ENCODE results near the gene MRPS2. TPM values are rescaled to one million over a fixed set of nuclear protein-coding genes. Genes with fewer than 3 reads are reported as not detected.
A peak's percentile ranks its signal among the peaks of the same experiment; 100 is the strongest.
"Not testable (repeated sequence)": the region's sequence is repeated elsewhere in the genome, so short reads cannot be mapped to it uniquely, and the experiment has no call there.

MRPS2 gene
- total RNA-seq, 3 donors from 2014 or later (not counting 1 experiment from before 2014, with no cell fraction given): 15.6 to 26.7 (median 24.7) TPM

DNA sequence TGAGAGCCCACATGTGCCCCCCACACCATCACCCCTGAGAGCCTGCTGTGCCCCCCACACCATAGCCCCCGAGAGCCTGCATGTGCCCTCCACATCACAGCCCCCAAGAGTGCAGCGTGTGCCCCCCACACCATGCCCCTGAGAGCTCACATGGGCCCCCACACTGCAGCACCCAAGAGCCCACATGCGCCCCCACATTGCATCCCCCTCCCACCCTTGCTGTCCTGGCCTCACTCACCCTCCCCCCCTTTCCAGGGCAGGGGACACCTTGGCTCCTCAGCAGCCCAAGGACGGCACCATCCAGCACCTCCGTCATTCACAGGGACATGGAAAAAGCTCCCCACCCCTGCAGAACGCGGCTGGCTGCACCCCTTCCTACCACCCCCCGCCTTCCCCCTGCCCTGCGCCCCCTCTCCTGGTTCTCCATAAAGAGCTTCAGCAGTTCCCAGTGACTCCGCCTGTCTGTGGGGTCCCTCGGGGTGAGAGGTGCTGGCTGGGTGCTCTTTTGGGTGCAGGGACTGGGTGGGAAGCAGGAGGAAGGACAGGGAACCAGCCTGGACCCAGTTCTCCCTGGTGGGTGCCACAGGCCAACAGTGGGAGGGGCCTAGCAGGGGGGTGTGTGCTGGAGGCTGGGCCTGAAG, 25.7 kb downstream of the MRPS2 start:
- ATAC-seq: no peak
- DNase-seq: peak in 1 of 2 donors; percentile 7
- intact Hi-C loops (cut with micrococcal nuclease): no loop called here
- Histone ChIP-seq H3K4me1 (ENCODE audit: control insufficient read depth, insufficient read depth, low read length) (no peaks in the 10 kb centered on the region), H3K4me3 (ENCODE audit: low read length) (no peak overlapping the region), H3K27ac (ENCODE audit: low read length) (no peak overlapping the region), H3K27me3 (ENCODE audit: control insufficient read depth, insufficient read depth, low read length) (no peaks in the 10 kb centered on the region), H3K9me3 (ENCODE audit: control insufficient read depth, insufficient read depth, low read length) (no peaks in the 10 kb centered on the region), H3K36me3 (ENCODE audit: control insufficient read depth, insufficient read depth, low read length) (no peaks in the 10 kb centered on the region)
- H3K9me3 Mint-ChIP-seq: no peaks in the 10 kb centered on the region
- no peaks in the 10 kb centered on the region for H3K4me1 Mint-ChIP-seq
- no peak overlapping the region for H3K4me3 Mint-ChIP-seq
- H3K27me3 Mint-ChIP-seq (ENCODE audit: low read depth in 2 of 2): peaks cover 0 to 1% of the 10 kb centered on the region in 2 donors
- H3K27ac Mint-ChIP-seq: no peak overlapping the region
- TF ChIP-seq, protein P1, sequence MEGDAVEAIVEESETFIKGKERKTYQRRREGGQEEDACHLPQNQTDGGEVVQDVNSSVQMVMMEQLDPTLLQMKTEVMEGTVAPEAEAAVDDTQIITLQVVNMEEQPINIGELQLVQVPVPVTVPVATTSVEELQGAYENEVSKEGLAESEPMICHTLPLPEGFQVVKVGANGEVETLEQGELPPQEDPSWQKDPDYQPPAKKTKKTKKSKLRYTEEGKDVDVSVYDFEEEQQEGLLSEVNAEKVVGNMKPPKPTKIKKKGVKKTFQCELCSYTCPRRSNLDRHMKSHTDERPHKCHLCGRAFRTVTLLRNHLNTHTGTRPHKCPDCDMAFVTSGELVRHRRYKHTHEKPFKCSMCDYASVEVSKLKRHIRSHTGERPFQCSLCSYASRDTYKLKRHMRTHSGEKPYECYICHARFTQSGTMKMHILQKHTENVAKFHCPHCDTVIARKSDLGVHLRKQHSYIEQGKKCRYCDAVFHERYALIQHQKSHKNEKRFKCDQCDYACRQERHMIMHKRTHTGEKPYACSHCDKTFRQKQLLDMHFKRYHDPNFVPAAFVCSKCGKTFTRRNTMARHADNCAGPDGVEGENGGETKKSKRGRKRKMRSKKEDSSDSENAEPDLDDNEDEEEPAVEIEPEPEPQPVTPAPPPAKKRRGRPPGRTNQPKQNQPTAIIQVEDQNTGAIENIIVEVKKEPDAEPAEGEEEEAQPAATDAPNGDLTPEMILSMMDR (IDR thresholded peaks at IDR 0.05): no peak
- 73% methylated on average over 8 of the region's 11 CpGs for WGBS (ENCODE audit: insufficient coverage)
- H3K36me3 Mint-ChIP-seq: no peaks in the 10 kb centered on the region

DNA sequence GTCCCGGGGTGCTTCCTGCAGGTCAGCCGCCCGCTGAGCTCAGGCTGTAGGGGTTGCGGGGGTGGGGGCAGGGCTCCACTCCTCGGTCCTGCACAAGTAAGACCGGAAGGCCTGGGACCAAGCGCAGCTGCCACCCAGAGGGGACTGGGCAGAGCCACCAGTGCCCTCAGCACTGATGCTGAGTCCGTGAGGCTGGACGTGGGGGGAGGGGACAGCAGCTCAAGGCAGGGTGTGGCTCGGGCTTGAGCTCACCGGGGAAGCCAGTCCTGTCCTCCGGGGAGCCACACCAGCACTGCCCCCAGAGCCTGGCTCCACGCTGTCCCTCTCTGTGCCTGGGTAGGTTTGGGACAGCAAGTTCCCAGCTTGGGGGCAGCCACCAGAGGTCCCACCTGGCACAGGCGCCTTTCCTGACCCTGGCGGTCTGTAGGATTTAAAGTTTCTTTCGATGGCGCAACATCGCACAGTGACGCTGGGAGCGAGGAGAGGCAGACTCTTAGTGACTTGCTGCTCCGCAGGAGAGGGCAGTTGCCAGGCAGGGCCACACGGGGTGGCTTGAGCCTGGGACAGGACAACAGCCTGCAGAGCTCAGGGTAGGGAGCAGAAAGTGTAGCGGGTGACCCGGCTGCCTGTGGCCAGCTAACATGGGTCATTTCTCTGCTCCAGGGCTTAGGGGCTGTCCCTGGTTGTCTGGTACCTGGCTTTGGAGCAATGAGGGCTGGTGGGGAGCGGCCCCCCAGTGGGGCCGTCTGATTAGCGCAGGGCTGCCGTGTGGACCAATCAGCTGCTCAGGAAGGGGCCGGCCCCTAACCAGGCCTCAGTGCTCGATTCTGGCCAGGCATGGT, 26.5 kb downstream of the MRPS2 start:
- no peaks in the 10 kb centered on the region for H3K36me3 ChIP-seq (ENCODE audit: control insufficient read depth, insufficient read depth, low read length)
- ATAC-seq: no peak
- 78% methylated on average over 30 of the region's 30 CpGs for WGBS (ENCODE audit: insufficient coverage)
- TF ChIP-seq, protein P1 (IDR thresholded peaks at IDR 0.05): no peak
- H3K27ac ChIP-seq (ENCODE audit: low read length): no peak overlapping the region
- peaks cover 2% of the 10 kb centered on the region for H3K27me3 ChIP-seq (ENCODE audit: control insufficient read depth, insufficient read depth, low read length)
- no peaks in the 10 kb centered on the region for H3K4me1 ChIP-seq (ENCODE audit: control insufficient read depth, insufficient read depth, low read length)
- intact Hi-C loops (cut with micrococcal nuclease): no loop called here
- H3K27ac Mint-ChIP-seq: no peak overlapping the region
- no peak overlapping the region for H3K4me3 ChIP-seq (ENCODE audit: low read length)
- H3K9me3 ChIP-seq (ENCODE audit: control insufficient read depth, insufficient read depth, low read length): no peaks in the 10 kb centered on the region
- no peaks in the 10 kb centered on the region for H3K9me3 Mint-ChIP-seq
- H3K4me1 Mint-ChIP-seq: no peaks in the 10 kb centered on the region
- peaks cover 3 to 9% of the 10 kb centered on the region in 2 donors for H3K27me3 Mint-ChIP-seq (ENCODE audit: low read depth in 2 of 2)
- H3K4me3 Mint-ChIP-seq: no peak overlapping the region
- no peaks in the 10 kb centered on the region for H3K36me3 Mint-ChIP-seq
- DNase-seq: peak in 1 of 2 donors; percentile 13

DNA sequence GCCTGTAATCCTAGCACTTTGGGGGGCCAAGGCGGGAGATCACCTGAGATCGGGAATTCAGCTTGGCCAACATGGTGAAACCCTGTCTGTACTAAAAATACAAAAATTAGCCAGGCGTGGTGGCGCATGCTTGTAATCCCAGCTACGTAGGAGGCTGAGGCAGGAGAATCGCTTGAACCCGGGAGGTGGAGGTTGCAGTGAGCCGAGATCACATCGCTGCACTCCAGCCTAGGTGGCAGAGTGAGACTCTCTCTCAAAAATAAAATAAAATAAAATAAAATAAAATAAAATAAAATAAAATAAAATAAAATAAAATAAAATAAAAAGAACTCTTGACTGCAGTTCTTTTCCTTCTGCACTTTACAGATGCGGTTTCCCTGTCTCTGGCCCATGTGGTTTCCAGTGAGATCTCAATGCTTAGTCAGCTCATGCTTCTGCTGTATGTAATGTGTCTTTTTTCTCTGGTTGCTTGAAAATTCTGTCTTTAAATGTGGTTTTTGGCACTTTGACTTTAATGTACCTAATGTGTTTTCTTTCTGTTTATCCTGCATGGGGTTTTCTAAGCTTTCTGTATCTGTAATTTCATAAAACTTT, 28.5 kb downstream of the MRPS2 start:
- H3K4me1 Mint-ChIP-seq; DNase-seq; H3K27ac Mint-ChIP-seq; H3K36me3 Mint-ChIP-seq; ATAC-seq; H3K27me3 ChIP-seq (ENCODE audit: control insufficient read depth, insufficient read depth, low read length); H3K27ac ChIP-seq (ENCODE audit: low read length); H3K4me3 ChIP-seq (ENCODE audit: low read length); H3K9me3 ChIP-seq (ENCODE audit: control insufficient read depth, insufficient read depth, low read length); H3K36me3 ChIP-seq (ENCODE audit: control insufficient read depth, insufficient read depth, low read length); H3K9me3 Mint-ChIP-seq; H3K4me1 ChIP-seq (ENCODE audit: control insufficient read depth, insufficient read depth, low read length); intact Hi-C loops (cut with micrococcal nuclease); H3K4me3 Mint-ChIP-seq: not testable (repeated sequence)
- WGBS (ENCODE audit: insufficient coverage): 92% methylated on average over 8 of the region's 10 CpGs
- peaks cover 6 to 14% of the 10 kb centered on the region in 2 donors for H3K27me3 Mint-ChIP-seq (ENCODE audit: low read depth in 2 of 2)

DNA sequence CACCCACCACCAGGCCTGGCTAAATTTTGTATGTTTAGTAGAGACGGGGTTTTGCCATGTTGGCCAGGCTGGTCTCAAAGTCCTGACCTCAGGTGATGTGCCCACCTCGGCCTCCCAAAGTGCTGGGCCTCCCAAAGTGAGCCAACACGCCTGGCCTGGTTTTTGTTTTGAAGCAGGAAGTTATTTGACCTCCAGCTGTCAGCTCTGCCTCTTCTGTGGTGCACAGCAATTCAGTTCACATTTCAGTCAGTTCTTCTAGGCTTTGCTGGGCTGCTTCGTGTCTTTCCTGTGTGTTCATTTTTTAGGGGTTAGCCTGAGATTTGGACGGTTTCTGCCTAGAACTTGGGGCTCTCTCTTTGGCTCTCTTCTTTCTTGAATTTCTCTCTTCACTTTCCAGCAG, 29.7 kb downstream of the MRPS2 start:
- Mint-ChIP-seq H3K4me3 (no peak overlapping the region), H3K27ac (no peak overlapping the region), H3K4me1 (no peaks in the 10 kb centered on the region), H3K9me3 (no peaks in the 10 kb centered on the region), H3K36me3 (no peaks in the 10 kb centered on the region), H3K27me3 (ENCODE audit: low read depth in 2 of 2) (peaks cover 12 to 22% of the 10 kb centered on the region in 2 donors)
- intact Hi-C loops (cut with micrococcal nuclease): no loop called here
- H3K27me3 ChIP-seq (ENCODE audit: control insufficient read depth, insufficient read depth, low read length): peaks cover 2% of the 10 kb centered on the region
- no peaks in the 10 kb centered on the region for H3K4me1 ChIP-seq (ENCODE audit: control insufficient read depth, insufficient read depth, low read length)
- no peak overlapping the region for H3K4me3 ChIP-seq (ENCODE audit: low read length)
- TF ChIP-seq, protein P1 (IDR thresholded peaks at IDR 0.05): no peak
- WGBS (ENCODE audit: insufficient coverage): 74% methylated on average over 5 of the region's 5 CpGs
- no peaks in the 10 kb centered on the region for H3K36me3 ChIP-seq (ENCODE audit: control insufficient read depth, insufficient read depth, low read length)
- no peak overlapping the region for H3K27ac ChIP-seq (ENCODE audit: low read length)
- DNase-seq (peak in 1 of 2 donors; percentile 0), ATAC-seq (no peak)
- H3K9me3 ChIP-seq (ENCODE audit: control insufficient read depth, insufficient read depth, low read length): no peaks in the 10 kb centered on the region

Measured in natural killer cell (primary cell).